SIG-M5 (cell line): ENCODE measurements around the gene MUS81.

Experiments used
- DNase-seq: peaks from one replicate; lab custom pipeline; 2025; lab: John Stamatoyannopoulos, UW

Gene MUS81

DNA sequence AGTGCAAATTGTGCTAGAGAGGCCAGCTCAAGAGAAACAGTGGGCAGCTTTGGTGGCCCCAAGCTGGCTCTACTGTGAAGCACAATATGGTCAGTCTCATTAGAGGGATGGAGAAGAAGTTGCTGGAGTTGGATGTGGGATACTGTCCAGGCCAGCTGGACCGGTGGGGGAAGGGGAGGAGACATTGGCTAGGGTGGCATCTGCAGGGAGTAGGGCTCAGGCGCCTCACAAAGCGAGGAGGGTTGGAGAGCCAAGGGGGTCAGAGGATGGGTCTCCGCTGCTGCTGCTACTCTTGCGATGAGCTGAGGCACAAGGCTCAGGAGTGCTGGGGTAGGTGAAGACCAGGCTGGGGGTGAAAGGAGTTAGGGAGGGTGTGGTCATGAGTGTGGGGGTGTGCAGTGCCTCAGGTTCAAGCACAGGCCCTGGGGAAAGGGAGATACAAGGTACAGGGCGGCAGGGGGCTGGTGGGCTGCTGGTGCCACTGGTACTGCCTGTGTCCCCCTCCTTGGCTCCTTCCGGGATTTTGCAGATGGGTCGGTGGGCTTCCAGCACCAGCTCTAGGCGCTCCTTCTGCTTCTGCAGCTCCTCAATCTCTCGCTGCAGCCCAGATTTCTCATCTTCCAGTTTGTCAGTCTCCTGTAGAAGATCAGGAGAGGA, 32.6 kb downstream of the MUS81 start:
- no peak for DNase-seq

GRCh38 chr11:65894034-65894591, 33.9 kb downstream of the MUS81 start:
- DNase-seq: no peak

GRCh38 chr11:65895482-65895981, 35.3 kb downstream of the MUS81 start:
- no peak for DNase-seq

GRCh38 chr11:65896034-65896999, 36.1 kb downstream of the MUS81 start:
- DNase-seq: no peak

DNA sequence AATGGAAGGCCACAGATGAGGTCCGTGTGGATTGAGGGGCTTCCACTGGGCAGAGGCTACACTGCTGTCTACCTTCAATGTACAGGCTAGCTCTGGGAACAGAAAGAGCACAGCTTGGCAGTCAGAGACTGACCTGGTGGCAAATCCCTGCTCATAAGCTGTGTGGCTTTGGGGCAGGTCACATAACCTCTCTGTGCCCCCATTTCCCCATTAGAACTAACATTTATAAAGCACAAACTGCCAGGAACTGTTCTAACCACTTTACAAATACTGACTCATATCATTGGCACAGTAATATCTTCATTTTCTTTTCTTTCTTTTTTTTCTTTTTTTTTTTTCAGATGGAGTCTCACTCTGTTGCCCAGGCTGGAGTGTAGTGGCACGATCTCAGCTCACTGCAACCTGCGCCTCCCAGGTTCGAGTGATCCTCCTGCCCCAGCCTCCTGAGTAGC, 36.8 kb downstream of the MUS81 start:
- DNase-seq: no peak

GRCh38 chr11:65898656-65899355, 38.6 kb downstream of the MUS81 start:
- DNase-seq: no peak

GRCh38 chr11:65899356-65900124, 39.3 kb downstream of the MUS81 start:
- DNase-seq: no peak

DNA sequence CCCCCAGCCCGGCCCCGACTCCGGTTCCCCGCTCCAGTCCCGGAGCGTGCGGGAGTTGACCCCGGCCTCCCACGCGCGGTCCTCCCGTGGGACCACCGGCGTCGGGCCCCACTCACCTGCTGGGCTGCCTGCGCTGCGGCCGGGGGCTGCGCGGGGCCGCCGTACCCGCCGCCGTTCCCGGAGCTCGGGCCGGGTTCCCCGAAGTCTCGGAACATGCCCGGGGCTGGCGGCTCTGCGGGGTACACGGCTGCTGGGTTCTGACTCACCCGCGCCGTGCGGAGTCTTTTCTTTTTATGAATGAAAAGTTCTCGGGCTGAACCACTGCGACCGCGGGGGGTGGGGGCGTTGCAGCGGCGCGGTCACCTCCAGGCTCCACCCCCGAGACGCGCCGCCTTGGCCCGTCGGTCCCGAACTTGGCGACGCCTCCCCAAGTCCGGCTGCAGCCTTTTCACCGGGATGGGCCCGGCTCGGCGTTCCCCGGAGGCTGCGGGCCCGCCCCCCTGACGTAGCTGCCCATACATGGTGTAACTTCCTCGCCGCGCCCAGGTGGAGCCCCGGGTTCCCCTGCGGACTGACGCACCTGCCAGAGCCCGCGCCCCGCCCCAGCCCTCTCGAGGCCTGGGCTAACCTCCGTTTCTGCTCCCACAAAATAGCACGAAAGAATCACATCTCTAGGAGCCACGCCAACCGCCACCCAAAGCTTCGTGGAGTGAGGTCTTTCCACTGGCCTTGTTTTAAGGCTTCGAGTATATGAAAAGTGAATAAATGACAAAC, 40.1 kb downstream of the MUS81 start, which contains the start of gene FOSL1:
FOSL1 (minus strand) TSS at position 264 of the 774 bp plus-strand sequence; CDS start at position 215, 49 bp downstream.
- DNase-seq: no peak

DNA sequence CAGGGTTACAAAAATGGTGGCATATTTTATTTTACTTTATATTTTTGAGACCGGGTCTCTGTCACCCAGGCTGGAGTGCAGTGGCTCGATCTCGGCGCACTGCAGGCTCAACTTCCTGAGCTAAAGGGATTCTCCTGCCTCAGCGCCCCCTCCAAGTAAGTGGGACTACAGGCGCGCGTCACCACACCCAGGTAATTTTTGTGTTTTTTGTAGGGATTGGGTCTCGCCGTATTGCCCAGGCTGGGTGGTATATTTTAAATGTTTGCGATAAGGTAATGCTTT, 40.6 kb downstream of the MUS81 start:
- no peak for DNase-seq

- DNase-seq: no peak
These were observed 42.8 kb downstream of the MUS81 start for GRCh38 chr11:65903068-65903481.

GRCh38 chr11:65903715-65904114, 43.5 kb downstream of the MUS81 start:
- no peak for DNase-seq

GRCh38 chr11:65906602-65907001, 46.4 kb downstream of the MUS81 start:
- no peak for DNase-seq

DNA sequence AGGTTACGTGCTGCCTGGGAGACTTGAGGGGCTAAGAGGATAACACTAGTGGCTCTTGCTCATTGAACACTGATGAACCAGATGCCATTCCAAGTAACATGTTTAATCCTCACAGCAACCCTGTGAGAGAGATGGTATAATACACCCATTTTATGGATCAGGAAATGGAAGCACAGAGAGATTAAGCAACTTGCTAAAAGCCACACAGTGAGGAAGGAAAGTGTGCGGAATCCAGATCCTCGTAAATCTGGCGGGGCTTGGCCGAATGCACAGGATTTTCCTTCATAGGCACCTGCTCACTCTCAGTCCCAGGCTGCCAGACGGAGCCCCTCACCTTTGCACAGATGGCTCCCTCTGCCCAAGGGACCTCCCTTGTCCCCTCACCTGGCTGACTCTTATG, 47.6 kb downstream of the MUS81 start:
- DNase-seq: no peak

DNA sequence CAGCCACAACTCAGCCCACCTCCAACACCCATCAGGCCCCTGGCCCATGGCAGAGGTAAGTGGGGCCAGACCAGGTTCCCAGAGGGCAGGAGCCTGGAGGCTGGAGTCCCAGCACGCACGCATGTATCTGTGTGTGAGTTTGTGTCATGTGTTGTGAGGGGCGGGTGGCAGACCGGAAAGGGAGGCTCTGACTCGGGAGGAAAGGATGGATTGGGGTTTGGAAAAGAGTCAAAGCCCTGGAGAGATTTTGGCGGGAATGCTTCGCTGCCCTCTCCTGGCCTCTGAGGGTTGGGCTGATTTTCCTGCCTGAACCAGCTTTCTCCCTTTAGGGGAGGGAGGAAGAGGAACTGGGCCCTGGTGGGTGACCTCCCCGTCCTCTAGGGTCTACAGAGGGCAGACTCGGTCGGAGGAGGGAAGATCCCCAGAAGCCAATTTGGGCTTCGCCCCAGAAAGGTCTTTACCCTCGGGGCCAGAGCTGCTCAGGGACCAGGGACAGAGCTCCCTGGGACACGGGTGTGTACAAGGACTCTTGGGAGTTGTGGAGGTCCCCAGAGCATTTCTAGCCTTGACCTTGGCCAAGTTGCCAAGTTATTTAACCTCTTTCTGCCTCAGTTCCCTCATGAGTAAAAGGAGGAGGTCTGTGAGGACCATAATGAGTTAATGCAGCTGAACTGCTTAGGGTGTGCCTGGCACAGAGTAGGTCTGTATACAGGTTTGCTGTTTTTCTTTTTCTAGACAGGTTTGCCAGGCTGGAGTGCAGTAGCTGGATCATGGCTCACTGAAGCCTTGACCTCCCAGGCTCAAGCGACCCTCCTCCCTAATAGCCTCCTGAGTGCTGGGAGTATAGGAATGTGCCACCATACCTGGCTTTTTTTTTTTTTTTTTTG, 51.7 kb downstream of the MUS81 start:
- DNase-seq: no peak

- no peak for DNase-seq
These were observed 52.6 kb downstream of the MUS81 start for GRCh38 chr11:65912845-65913244.

DNA sequence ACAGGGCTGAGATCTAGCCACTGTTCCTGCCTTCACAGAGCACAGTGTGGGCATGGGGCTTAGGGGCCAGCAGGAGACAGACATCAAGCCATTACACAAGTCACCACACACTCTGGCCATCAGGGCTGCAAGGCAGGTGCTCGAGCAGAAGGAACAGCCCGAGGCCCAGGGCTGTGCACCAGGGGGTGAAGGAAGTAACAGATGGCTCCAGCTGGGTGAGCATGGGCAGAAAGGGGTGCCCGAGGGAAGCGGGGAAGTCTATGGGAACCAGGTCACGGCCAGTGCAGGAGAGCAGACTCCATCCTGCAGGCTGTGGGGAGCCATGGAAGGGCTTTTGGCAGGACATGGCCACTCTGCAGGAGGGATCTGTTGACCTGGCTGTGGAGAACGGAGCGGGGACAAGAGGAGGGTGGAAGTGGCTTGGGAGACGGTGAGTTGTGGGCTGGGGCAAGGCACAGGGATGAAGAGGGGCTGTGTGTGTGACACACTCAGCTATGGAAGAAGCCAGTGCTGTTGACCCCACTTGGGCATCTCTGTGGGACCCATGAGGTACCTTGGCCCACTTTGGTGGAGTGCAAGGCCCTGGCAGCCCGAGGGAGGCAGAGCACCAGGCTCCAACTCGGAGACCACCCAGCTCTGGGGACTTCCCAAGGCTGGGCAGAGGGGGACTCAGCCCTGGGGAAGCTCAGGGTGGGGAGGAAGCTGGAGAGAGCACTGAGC, 55.0 kb downstream of the MUS81 start:
- DNase-seq: no peak

DNA sequence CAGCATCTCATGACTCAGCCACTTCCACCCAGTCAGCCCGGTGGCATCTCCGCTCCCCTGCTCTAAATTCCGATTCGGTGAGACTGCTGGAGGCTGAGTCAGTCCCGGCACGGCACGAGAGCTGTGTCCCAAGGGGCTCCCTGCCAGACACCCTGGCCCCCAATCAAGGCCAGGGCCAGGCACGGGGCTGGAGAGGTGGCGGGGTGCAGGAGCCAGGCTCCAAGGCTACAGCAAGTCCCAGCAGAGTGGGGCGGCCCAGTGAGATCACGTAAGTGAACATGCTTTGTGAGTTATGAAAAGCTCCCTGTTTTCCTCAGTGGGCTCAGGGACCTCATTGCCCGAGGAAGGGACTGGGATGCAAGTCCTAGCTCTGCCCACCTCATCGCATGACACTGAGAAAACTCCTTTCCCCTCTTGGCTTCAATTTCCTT, 55.6 kb downstream of the MUS81 start:
- no peak for DNase-seq
